Neuron (in vitro differentiated cells): ENCODE data around the gene HDAC6.

Experiments used
- H2AFZ ChIP-seq: one replicate; pipeline ENCODE4 v1.6.1; 2013; ENCODE audit warnings: low read depth, mild to moderate bottlenecking, inconsistent platforms, low read length, moderate library complexity
- H3K27me3 ChIP-seq: one replicate; pipeline ENCODE4 v1.6.1; 2013; ENCODE audit warnings: low read length; ENCODE audit not compliant: insufficient read depth
- H3K36me3 ChIP-seq: one replicate; pipeline ENCODE4 v1.6.1; 2013; ENCODE audit warnings: low read length; ENCODE audit not compliant: insufficient read depth
- H3K4me1 ChIP-seq: one replicate; pipeline ENCODE4 v1.6.1; 2013; ENCODE audit warnings: low read length; ENCODE audit not compliant: insufficient read depth
- H3K4me3 ChIP-seq: 2 replicates; pipeline ENCODE4 v1.5.1; 2013; ENCODE audit warnings: mild to moderate bottlenecking, low read length, moderate library complexity
- H3K9me3 ChIP-seq: one replicate; pipeline ENCODE4 v1.6.1; 2013; ENCODE audit warnings: low read length

Gene HDAC6

GRCh38 chrX:48784726-48785125, 17.1 kb upstream of the HDAC6 start:
- no peak overlapping the region for H3K4me3 ChIP-seq
- H2AFZ ChIP-seq, result no peak overlapping the region
- H3K36me3 ChIP-seq, result no peaks in the 10 kb centered on the region
- peaks cover 2% of the 10 kb centered on the region for H3K27me3 ChIP-seq
- H3K9me3 ChIP-seq, result no peaks in the 10 kb centered on the region
- H3K4me1 ChIP-seq, result no peaks in the 10 kb centered on the region

GRCh38 chrX:48785186-48785539, 16.7 kb upstream of the HDAC6 start:
- H3K4me1 ChIP-seq, result no peaks in the 10 kb centered on the region
- no peaks in the 10 kb centered on the region for H3K36me3 ChIP-seq
- no peaks in the 10 kb centered on the region for H3K9me3 ChIP-seq
- H2AFZ ChIP-seq, result no peak overlapping the region
- no peak overlapping the region for H3K4me3 ChIP-seq
- H3K27me3 ChIP-seq, result peaks cover 2% of the 10 kb centered on the region

GRCh38 chrX:48785540-48786214, 16.2 kb upstream of the HDAC6 start:
- Histone ChIP-seq H3K9me3 (no peaks in the 10 kb centered on the region), H3K36me3 (no peaks in the 10 kb centered on the region), H3K4me1 (no peaks in the 10 kb centered on the region), H3K4me3 (no peak overlapping the region), H3K27me3 (peaks cover 2% of the 10 kb centered on the region), H2AFZ (no peak overlapping the region)

- no peak within 1 kb of the TSS for H3K4me3 ChIP-seq
- no peaks in the 10 kb centered on the region for H3K4me1 ChIP-seq
- peaks cover 2% of the 10 kb centered on the region for H3K27me3 ChIP-seq
Observed at GRCh38 chrX:48786341-48786800, 15.5 kb upstream of the HDAC6 start, which contains the start of gene GATA1. Gene GATA1, plus strand, starts transcription at chrX:48786590. Its CDS starts 4,520 bp downstream, at chrX:48791110.

GRCh38 chrX:48786825-48787504, 14.9 kb upstream of the HDAC6 start:
- no peaks in the 10 kb centered on the region for H3K4me1 ChIP-seq
- no peaks in the 10 kb centered on the region for H3K9me3 ChIP-seq
- H3K36me3 ChIP-seq, result no peaks in the 10 kb centered on the region
- H3K4me3 ChIP-seq, result no peak overlapping the region
- peaks cover 2% of the 10 kb centered on the region for H3K27me3 ChIP-seq
- no peak overlapping the region for H2AFZ ChIP-seq

More at GRCh38 chrX:48786341-48786800, 15.5 kb upstream of the HDAC6 start, which contains the start of gene GATA1:
- Histone ChIP-seq H2AFZ (no peak within 1 kb of the TSS), H3K36me3 (no peaks in the 10 kb centered on the region), H3K9me3 (no peaks in the 10 kb centered on the region)

GRCh38 chrX:48787505-48788443, 14.1 kb upstream of the HDAC6 start:
- Histone ChIP-seq H3K9me3 (no peaks in the 10 kb centered on the region), H2AFZ (no peak overlapping the region), H3K27me3 (peaks cover 2% of the 10 kb centered on the region), H3K4me3 (no peak overlapping the region), H3K4me1 (no peaks in the 10 kb centered on the region), H3K36me3 (no peaks in the 10 kb centered on the region)

GRCh38 chrX:48789366-48790220, 12.3 kb upstream of the HDAC6 start:
- H3K36me3 ChIP-seq, result no peaks in the 10 kb centered on the region
- H3K27me3 ChIP-seq, result peaks cover 2% of the 10 kb centered on the region
- no peaks in the 10 kb centered on the region for H3K9me3 ChIP-seq
- H3K4me1 ChIP-seq, result no peaks in the 10 kb centered on the region
- H3K4me3 ChIP-seq, result no peak overlapping the region
- no peak overlapping the region for H2AFZ ChIP-seq

- Histone ChIP-seq H3K27me3 (peaks cover 2% of the 10 kb centered on the region), H3K4me1 (no peaks in the 10 kb centered on the region), H3K9me3 (no peaks in the 10 kb centered on the region), H2AFZ (no peak overlapping the region), H3K4me3 (no peak overlapping the region), H3K36me3 (no peaks in the 10 kb centered on the region)
Observed at GRCh38 chrX:48790477-48790876, 11.4 kb upstream of the HDAC6 start.

- H3K9me3 ChIP-seq, result no peaks in the 10 kb centered on the region
- no peak overlapping the region for H3K4me3 ChIP-seq
- H3K27me3 ChIP-seq, result peaks cover 2% of the 10 kb centered on the region
- no peaks in the 10 kb centered on the region for H3K36me3 ChIP-seq
- no peak overlapping the region for H2AFZ ChIP-seq
- no peaks in the 10 kb centered on the region for H3K4me1 ChIP-seq
Observed at GRCh38 chrX:48791063-48791820, 10.6 kb upstream of the HDAC6 start.

GRCh38 chrX:48792219-48792618, 9.6 kb upstream of the HDAC6 start:
- Histone ChIP-seq H3K4me1 (no peaks in the 10 kb centered on the region), H3K27me3 (peaks cover 2% of the 10 kb centered on the region), H3K36me3 (no peaks in the 10 kb centered on the region)

GRCh38 chrX:48793935-48794334, 7.9 kb upstream of the HDAC6 start:
- Histone ChIP-seq H3K9me3 (no peaks in the 10 kb centered on the region), H3K36me3 (no peaks in the 10 kb centered on the region), H3K4me1 (no peaks in the 10 kb centered on the region), H3K4me3 (no peak overlapping the region), H2AFZ (no peak overlapping the region), H3K27me3 (no peaks in the 10 kb centered on the region)

More at GRCh38 chrX:48792219-48792618, 9.6 kb upstream of the HDAC6 start:
- H2AFZ ChIP-seq, result no peak overlapping the region
- no peaks in the 10 kb centered on the region for H3K9me3 ChIP-seq
- H3K4me3 ChIP-seq, result no peak overlapping the region
